Kidney capillary endothelial cell (primary cell): ENCODE results near the gene PIGK.

Source experiments
- DNase-seq: peaks from one replicate; pipeline ENCODE4 v3.0.0-alpha.2; 2018; ENCODE audit warnings: low spot score

The PIGK gene

DNA sequence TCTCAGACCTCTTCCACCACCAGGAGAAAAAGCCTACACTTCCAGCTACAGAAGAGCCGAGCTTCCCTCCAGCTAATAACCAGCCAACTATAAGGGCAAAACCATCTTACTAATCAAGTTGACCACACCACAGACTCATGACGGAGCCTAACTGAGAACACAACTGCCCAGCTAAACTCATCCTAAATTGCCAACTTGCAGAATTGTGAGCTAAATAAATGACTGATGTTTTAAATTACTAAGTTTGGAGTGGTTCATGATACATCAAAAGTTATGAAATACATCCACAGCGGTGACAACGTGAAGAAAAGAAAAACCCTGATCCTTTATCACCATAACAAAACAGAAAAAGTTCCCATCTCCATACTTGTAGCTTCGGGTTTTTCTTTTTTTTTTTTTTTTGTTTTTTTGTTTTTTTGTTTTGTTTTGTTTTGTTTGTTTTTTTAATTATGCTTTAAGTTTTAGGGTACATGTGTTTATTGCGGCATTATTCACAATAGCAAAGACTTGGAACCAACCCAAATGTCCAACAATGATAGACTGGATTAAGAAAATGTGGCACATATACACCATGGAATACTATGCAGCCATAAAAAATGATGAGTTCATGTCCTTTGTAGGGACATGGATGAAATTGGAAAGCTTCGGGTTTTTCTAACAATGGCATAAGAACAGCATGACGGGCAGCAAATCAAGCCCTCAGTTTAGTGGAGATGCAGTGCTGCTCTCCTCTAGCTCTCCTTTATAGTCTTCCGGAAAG lies 122.6 kb downstream of the PIGK start:
- no peak for DNase-seq

DNA sequence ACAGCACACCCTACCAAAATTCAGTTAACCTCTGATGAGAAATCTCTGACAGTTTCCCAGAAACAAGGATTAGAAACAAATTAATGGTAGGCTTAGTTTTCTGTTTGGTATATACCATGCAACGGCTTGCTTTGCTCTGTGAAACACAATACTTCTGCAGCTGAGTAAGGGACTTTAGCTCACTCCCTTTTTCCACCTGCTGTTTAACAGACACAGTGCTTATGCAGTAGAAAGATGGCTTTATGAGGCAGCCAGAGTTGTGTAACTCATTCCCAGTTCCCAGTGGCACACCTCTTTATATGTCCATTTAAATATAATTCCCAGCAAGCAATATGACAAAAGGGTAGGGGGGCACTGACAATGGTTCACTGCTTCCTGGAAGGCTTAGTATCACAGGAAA lies 124.0 kb downstream of the PIGK start:
- no peak for DNase-seq

GRCh38 chr1:77089756-77090155 lies 129.5 kb downstream of the PIGK start:
- no peak for DNase-seq

GRCh38 chr1:77085109-77085508 lies 134.1 kb downstream of the PIGK start:
- no peak for DNase-seq

DNA sequence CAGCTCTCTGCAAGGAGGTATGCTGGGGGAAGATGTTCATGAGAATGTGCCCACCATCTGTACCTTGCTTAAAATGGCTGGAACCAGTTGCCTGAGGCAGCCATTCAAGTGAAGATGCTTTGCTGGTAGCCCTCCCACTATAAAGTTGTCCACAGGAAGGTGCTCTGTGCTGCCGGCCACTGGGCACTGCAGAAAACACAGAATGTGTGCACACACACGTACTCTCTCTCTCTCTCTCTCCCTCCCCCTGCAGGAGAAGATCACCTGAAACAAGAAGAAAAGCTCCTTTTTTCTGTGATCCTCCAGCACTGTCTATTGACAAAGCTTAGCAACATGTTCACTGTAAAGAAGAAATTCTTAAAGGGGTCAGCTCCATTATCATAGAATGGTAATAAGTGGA lies 134.8 kb downstream of the PIGK start:
- no peak for DNase-seq

- DNase-seq = no peak
These were observed 137.4 kb downstream of the PIGK start for GRCh38 chr1:77081834-77082233.

DNA sequence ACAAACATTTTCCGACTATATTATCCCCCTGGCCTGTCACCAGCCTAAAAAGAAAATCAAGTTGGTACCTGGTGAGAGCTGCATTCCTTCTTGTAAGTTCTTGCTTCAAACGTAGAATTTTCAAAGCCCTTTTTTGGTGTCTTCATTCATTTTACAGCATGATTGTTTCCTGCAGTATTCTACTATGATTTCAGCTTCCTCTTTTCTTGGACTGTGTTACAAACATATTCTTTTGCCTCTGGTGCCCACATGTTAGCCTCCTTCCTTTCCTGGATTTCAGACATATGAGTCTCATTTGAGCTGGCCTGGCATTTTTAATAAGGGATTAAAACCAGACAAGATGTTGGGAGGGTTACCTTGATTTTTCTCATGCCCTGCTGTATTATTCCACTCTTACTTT lies 142.5 kb downstream of the PIGK start:
- no peak for DNase-seq

- DNase-seq = no peak
These were observed 151.2 kb downstream of the PIGK start for GRCh38 chr1:77068013-77068412.

DNA sequence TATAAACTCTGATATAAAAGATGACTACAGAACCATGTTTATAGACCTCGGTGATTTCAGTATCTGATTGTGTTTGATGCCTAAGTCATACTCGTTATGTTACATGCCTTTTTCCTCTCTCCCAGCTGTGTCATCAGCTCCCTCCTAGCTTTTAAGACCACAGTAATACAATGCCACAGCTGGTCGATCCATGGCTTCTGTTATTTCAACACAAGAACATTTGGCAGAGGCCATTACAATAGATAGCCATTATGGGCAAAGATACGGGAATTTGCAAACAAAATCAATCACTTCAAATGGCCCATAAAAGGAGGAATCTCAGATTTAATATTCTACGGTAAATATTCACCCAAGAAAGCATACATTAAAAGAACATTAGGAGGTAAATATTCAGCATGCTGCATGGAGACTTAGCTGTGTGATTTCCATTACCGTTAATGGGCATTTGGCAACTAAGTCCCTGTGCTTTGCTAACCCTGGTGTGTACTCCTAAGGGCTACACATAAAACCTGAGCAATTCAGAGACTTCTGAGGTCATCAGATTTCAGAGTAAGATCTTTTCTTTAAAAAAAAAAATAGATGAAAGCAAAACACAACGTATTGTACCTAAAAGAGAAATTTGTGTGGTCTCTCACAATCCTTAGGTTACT lies 153.4 kb downstream of the PIGK start:
- DNase-seq = no peak

GRCh38 chr1:77064246-77064645 lies 155.0 kb downstream of the PIGK start:
- DNase-seq = no peak

GRCh38 chr1:77063118-77063517 lies 156.1 kb downstream of the PIGK start:
- peak; percentile 7 for DNase-seq

GRCh38 chr1:77061162-77061561 lies 158.1 kb downstream of the PIGK start:
- DNase-seq = no peak

DNA sequence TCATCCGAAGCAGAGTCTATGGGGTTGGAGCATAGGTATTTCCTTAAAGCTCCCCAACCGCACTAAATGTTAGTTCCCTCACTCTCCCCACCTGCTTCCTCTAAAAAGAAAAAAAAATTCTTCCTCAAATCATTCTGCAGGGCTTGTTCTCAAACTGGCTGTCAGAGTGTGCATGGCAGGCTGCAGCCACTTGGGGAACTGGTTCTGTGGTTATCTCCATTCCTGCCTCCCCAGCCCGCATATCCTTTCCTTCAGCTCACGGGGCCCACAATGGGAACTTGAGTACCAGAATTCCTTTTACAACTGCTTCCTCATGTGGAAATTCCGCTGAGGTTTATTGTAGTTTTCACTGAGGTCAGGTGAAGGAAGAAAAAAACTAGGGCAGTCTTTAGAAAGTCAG lies 159.2 kb downstream of the PIGK start:
- DNase-seq = no peak

- DNase-seq = no peak
These were observed 161.1 kb downstream of the PIGK start for GRCh38 chr1:77057994-77058585.

GRCh38 chr1:77056525-77056924 lies 162.7 kb downstream of the PIGK start:
- no peak for DNase-seq

DNA sequence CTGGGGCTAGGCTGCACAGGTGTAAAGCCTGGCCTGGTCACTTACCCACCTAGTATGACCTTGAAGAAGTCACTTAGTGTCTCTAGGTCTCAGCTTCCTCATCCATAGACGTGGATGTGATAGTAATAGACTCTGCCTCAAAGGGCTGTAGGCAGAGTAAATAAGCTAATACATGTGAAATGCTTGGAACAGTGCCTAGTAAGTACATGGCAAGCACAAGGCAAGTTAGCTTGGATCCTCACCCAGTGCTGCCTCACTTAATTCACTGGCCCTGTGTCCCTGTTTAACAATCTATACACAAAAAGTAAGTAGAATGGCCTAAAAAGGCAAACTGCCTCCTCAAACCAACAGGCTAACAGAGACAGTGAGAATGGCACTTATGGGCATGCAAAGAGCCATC lies 167.8 kb downstream of the PIGK start:
- no peak for DNase-seq

DNA sequence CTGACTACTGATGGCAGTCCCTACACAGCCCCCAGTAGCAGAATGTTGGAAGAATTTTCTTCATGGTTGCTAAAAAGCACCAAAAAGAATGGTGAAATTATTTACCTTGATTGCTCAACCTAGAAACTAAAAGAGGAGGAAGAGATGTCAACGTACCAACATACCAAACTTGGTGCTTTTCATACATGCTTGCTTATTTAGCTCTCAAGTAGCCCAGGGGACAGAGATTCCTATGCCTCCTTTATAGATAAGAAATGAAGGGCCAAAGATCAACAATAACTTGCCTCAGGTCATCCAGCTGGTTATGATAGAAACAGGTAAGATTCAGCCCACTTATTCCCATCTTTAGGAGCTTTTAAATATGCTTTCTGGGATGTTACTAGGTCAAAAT lies 170.6 kb downstream of the PIGK start:
- DNase-seq = no peak

- no peak for DNase-seq
These were observed 171.1 kb downstream of the PIGK start for GRCh38 chr1:77047978-77048614.

DNA sequence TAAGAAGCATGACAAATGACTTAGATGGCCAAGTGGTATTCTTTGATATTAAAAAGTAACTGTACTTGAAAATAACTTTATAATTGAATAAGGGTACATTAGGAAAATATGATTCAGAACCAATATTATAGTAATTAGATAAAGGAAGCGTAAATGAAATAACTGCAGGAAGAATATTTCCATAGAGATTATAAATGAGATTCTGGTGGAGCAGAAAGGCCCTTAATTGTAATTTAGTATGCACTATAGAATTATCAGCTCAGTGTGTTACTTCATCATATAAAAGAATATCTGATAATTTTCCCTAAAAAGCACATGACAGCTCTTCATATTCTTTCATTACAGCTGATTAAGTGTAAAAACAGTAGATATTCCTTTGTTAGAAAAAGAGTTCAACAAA lies 171.7 kb downstream of the PIGK start:
- no peak for DNase-seq

DNA sequence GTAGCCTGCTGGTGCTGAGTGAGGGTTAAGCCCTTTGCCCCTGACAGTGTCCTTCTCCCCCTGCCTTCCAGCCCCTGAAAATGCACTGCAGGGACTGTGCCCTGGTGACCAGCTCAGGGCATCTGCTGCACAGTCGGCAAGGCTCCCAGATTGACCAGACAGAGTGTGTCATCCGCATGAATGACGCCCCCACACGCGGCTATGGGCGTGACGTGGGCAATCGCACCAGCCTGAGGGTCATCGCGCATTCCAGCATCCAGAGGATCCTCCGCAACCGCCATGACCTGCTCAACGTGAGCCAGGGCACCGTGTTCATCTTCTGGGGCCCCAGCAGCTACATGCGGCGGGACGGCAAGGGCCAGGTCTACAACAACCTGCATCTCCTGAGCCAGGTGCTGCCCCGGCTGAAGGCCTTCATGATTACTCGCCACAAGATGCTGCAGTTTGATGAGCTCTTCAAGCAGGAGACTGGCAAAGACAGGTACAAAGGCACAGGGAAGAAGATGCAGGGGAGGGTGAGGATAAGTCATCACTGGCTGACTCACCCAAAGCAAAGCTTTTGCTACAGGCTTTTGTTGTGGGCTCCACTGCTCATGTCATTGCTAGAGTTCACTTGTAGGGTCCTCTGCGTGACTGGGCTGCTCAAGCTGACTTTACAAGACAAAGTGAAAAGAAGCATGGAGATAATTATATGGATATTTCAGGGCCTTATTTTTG lies 174.9 kb downstream of the PIGK start:
- no peak for DNase-seq

DNA sequence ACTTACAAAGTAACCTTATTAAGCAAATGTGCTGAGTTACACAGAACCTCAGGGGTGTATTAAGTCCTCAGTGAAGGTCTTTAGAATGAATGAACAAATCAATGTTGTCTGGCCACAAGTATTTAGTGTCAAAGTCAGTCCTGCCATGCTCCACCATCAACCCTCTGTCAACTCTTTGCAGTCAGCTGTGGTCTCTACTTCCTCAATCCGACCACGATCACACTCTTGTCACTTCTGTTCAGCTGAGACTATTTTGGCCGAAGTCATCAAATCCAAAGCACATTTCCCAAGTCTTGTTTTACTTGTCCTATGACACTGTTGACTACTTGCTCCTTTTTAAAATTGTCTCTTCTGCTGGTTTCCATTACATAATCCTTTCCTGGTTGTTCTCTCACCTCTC lies 178.4 kb downstream of the PIGK start:
- no peak for DNase-seq

GRCh38 chr1:77039739-77040138 lies 179.5 kb downstream of the PIGK start:
- no peak for DNase-seq
